ENCODE measurements around the gene PHC2.

Gene PHC2

DNA sequence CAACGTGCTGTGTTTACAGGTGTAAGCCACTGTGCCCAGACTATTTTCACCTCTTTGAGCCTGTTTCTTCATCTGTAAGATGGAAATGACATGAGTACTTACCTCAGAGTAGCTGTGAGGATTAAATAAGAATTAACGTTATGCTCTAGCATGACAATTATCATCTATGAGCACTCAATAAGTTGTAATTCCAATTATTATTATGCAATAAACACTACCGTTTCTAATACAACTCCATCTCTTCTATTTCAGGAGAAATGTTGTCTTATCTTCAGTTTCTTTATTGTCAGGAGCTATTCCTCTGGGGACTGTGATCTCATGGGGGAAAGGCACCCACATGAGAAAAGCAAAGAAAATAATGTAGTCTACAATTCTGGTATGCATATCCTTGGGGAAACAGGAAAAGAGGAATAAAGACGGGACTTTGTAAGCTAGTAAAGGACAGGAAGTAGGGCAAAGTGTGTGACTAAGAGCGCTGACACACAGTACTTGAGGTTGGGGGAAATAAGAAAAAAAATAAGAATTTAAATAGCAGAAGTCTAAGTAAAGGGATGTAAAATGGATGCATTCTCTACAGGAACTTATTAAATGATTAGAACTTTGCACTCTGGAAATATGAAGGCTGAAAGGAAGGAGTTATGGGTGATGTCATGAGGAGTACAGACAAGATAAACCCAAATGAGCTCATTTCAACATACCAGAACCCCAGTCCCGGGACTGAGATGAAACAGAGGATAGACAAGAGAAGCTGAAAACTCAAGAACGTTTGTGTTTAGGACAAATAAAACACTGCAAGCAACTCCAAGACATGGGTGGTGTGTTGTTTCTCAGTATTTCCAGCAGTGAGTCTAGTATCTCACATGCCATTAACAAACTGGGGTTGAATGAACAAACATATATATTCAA is 9.8 kb downstream of the PHC2 start:
- no peak for DNase-seq (ENCODE audit: low spot score)

DNA sequence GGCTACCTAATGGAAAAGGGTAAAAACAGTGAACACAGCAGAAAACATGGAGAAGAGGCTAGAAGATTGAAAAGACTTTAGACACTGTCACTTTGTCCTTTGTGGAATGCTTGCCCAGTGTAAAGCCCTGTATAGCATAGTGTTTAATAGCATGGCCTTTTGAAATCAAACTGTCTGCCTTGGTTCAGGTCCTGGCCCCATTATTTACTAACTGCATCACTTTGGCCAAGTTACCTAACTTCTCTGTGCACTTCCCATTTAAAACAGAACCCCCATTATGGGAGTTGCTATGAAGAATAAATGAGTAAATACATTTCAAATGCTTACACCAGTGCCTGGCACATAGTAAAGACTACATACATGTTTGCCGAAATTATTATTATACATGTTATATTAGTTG is 12.1 kb downstream of the PHC2 start:
- no peak for DNase-seq (ENCODE audit: low spot score)

DNA sequence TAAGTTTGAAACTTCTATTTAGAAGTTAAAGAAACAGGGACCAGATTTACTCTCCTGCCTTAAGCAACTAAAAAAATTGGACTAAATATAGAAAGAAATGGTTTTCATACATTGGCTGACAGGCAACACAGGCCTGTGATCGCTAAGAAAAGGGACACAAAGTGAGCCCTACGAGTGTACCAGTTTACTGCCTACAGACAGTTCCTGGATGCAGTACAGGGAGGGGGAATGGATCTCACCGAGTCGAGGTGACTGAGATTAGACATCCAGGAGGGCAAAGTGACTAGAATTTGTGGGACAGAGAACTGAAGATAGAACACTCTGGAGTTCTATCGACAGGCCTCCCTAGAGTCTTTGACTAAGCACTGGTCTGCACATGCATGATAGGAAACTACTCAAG is 16.0 kb downstream of the PHC2 start:
- no peak for DNase-seq (ENCODE audit: low spot score)

DNA sequence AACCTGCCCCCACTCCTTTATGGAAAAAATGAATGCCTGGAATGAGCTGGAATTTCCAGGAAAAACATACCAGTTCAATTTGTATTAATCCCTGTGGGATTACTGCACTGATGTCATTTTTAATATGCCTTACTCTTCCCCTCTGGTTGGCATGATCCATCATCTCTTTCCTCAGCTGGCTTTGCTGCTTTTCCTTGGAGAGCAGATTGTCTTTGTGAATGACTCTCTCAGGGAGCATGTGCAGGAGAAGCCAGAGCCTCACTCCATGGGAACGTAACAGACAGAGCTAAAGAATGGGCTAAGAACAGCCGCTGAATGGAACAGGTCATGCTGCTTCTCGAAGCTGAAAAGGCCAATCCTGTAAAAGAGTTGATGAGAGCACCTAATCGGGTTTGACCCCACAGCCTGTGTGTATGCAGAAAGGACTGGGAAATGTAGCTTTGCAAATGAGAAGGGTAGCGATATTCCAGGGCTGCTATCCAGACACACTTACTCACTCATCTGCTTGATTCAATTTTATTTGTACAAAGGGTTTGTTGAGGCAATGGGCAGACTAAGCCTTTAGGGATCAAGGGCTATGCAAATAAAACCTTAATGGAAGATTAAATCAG is 20.7 kb downstream of the PHC2 start:
- no peak for DNase-seq (ENCODE audit: low spot score)

DNA sequence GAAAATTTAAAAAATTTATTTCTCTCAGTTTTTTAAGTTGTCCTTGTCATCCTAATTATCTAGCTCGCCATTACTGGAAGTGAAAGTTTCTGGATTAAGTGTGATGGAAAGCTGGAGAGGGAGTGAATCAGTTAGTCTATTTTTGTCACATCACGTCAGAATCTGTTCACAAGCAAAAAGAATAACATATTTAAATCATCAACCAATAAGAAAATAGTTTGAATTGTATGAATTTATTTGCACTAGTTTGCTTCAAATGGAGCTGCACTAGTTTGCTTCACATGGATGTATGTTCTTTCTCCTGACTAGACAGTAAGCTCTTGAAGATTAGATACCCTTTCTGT is 22.8 kb downstream of the PHC2 start:
- no peak for DNase-seq (ENCODE audit: low spot score)

DNA sequence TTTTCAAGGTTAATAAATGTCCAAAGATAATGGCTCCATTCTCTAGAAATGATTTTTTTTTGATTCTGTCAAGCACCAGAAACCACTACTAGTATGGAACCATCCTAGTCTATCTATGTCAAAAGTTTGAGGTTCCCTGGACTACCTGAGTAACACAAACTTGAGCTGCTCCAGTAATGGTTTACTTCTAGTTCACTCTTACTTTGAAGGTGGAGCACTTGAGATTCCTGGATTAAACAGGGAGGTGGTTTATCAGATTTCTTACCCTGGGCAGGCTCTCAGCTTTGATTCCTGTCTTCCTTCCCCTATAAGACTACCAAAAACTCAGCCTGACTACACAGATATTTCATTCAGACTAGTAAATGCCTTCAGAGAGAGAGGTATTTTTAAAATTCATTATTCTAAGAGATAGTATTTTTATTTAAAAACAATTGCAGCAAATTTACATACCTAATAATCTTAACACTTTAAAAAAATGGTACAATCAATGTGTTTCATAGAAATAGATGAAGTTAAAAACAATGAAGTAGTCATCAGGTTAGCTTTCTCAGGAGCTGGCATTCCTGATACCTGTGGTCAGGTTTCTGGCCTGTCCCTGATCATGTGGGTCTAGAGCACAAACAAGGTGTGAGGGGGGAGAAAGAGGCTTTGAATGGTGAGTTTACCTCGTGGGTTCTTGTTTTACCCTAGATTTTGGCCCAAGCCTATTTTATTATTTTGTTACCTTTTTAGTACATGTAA is 23.4 kb downstream of the PHC2 start:
- no peak for DNase-seq (ENCODE audit: low spot score)

DNA sequence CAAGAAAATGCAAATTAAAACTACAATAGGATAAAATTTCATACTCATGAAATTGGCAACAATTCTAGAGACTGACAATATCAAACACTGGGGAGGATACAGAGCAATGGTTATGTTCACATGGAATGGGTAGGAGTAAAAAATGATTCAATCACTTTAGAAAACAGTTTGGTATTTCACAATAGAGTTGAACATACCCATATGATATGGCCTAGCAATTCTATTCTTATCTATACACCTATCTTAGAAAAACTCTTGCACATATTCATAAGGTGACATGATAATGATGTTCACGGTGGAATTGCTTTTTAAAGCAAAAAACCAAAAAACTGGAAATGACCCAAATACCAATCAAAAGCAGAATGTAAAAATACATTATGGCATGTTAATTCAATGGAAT is 28.7 kb downstream of the PHC2 start:
- no peak for DNase-seq (ENCODE audit: low spot score)

DNA sequence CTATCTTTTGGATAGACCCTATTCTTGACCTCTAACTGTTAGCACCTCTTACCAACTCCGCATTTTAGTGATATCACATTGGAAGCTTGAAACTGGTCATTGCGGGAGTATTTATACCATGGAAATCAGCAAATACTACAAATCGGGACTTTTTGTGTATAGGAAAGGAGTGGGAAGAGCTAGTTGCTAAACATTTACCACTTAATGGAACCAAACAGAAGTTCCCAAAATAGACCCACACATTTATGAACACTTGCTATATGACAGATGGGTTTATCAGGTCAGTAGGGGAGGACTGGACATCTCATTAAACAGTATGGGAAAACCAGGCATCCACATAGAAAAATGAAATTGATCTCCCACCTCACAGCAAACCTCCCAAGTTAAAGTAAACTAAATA is 29.4 kb downstream of the PHC2 start:
- no peak for DNase-seq (ENCODE audit: low spot score)

DNA sequence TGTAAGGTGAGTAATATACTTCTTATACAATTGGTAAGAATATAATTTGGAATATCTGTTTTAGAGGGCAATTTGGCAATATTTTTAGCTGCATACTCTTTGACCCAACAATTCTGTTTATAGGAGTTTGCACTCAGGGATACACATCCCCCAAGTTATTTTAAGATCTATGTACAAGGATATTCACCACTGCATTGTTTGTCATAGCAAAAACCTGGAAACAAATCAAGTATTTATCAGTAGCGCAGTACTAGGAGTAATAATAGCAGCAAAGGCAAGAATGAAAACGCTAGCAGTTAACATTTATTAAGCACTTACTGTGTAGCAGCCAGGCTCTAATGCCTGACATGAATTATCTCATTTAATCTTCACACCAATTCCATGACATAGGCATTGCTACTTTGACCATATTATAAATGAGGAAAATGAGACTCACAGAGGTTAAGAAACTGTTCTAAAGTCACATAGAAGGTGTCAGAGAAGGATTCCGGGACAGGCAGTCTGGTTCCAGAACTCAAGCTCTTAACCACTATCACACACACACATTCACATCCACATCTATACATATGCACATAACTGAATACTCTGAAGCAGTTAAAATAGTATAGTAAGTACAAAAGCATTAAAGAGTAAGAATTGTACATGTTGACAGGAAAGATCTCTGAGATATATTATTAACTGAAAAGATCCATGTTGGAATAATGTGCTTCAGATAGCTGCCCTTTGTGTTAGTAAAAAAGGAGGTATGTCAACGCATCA is 30.6 kb downstream of the PHC2 start:
- no peak for DNase-seq (ENCODE audit: low spot score)

DNA sequence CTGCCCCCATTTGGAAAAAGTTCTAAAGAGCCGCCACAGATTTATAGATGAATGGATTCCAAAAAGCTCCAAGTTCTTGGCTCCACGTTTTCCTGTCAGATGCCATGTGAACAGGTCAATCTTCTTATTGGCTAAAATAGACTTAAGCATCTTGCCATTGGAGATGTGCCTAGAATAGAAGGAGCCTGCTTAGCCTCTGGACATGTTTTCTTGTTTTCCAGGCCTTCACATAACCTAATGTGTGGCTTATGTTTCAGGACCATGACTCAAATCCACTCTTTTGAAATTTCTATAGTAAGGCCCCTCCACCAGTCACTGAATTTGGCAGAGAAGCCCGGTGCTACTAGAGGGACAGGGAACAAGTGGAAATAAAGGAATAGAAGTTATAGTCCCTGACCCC is 31.5 kb downstream of the PHC2 start:
- DNase-seq (ENCODE audit: low spot score), result no peak

DNA sequence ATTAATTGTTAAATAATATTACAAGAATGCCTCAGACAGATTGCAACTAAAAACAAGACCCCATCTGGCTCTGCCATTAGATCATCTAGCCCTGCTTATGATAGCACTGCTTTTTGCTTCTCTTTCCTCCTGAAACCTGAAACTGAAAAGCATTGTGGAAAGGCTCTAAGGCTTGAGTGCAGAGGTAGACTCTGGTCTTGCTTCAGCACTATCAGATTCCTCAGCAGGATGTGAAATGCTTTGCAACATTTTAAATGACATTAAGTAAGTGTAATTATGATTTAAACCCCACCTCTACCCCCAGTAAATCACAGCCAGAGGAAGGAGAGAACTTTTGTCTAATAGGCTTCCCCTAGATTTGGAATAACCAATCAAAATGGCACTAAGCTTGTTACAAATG is 32.9 kb downstream of the PHC2 start:
- DNase-seq (ENCODE audit: low spot score), result no peak

DNA sequence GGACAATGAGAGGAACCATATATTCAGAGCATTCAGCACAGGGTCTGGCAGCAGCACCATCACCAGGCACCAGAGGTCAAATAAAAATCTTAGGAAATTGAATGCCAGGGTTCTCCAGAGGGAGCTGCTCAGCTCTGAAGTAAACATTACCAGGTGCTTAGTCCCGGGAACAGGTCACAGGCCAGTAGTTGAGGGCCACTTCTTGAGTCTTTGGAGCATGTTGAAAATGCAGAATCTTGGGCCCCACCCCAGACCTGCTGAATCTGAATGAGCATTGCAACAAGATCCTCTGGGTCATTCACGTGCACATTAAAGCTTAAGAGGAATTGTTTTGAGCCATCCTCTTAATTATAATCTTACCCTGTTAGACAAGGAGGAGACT is 33.8 kb downstream of the PHC2 start:
- no peak for DNase-seq (ENCODE audit: low spot score)

DNA sequence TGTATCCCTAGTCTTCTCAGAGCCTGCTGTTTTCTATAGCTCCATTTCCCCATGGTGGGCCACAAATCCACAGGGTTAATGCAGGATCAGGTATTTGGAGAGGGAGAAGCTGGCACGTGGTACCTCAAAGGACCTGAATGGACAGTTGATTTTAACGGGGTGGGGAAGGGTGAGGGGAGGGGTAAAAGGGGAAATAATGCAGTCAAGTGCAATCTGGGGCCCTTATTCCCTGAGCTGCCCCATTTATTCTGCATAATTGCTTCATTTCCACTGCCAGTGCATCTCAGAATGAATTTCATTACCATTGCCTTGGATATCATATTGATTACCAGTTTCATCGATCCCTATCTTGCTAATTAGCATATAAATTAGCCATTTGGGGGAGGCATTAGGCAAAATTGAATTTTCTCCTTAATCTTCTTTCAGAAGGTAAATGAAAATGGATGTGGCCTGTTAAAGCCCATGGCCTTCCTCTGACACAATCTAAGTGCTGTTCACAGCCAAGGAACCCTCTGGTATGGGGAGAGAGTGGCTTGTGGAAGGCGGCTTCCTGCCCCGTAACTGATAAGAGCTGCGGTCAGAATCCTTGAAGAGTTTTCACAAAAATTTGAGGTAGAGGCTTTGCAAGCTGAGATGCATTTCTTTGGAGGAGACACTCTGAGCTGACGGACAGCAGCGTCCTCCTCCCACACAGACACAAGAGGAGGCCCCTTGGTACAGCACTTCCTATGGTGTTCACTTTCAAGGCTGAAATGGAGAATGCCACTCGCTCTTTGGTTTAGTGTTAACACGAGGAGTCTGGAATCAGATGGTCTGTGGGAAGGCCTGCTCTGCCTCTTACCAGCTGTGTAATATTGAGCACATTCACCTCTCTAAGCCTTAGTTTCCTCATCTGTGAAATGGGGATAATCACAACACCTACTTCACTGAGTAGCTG is 34.4 kb downstream of the PHC2 start:
- DNase-seq (ENCODE audit: low spot score), result no peak

DNA sequence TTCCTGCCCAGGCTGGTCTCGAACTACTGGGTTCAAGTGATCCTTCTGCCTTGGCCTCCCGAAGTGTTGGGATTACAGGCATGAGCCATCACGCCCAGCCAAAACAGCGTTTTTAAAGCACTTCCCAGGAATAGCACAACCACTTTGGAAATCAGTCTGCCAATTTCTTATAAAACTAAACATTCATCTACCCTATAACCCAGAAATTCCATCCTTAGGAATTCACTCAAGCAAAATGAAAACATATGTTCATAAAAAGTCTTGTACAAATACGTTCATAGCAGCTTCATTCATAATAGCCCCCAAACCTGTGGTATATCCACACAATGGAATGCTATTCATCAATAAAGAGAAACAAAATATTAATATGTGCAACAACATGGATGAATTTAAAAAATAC is 36.1 kb downstream of the PHC2 start:
- no peak for DNase-seq (ENCODE audit: low spot score)

DNA sequence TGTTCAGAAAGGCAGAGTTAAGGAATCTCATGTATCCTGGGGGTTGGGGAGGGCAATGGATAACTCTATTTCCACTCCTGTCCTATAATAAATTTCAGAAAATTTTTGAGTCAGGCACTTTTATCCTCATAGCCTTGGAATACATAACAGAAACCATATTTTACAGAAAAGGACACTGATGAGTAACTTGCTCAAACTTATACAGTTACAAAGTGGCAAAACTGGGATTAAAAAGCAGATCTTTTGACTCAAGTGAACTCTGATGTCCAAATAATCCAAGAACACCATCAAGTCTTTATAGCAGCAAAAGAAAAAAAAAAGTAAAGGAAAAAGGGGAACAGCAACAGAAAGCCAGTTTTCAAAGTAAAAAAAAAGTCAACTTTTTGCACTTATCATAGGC is 36.9 kb downstream of the PHC2 start:
- DNase-seq (ENCODE audit: low spot score), result no peak

DNA sequence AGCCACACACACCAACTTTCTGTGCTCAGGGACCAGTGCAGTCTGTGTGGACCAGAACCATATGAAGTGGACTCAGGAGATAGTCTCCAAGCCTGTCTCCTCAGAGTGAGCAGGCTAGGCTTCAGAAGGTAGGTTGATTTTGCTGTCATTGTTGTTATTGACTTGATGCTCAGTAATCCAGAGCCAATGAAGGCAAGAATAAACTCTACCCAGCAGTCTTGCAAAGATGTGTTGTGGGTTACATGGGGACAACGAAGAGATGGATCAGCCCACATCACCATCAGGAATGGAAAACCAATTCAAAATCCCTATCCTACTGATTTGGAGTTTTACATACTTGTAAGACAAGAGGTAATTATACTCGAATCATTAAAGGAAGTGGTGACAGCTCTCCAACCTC is 37.4 kb downstream of the PHC2 start:
- no peak for DNase-seq (ENCODE audit: low spot score)

DNA sequence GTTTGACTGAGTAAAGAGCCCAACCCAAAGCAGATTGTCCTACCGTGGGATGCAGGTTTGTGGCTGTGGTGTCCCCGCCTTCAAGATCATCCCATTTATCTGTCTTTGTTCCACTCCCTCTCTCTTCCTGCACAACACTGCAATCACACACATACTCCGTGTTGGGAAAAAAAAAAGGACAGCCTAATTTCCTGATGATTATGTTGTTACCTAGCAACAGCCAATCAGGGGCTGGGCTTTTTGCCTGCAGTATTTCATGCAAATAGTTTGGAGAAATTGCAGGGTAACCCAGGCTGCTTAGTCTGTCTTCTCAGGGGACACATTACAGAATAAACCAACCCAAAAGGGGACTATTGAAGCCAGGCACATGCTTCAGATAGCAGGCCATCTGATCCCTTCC is 38.3 kb downstream of the PHC2 start:
- DNase-seq (ENCODE audit: low spot score), result no peak

DNA sequence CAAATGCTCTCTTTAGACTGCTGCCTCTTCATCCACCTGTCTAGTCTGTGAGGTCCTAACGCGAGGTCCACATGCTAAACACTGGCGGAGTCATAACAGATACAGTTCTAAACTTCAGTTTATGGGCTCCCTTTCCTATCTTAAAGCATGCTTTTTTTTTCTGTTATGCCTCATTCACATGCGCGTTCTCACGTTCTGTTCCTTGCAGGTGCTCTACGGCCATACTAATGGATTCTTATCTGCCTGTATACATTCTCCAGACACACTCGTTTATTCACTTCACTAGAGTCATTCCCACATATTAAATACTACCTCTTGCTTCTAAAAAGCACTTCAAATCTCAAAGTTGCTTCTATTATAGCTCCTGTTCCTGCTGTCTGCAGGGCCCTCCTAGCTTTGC is 38.7 kb downstream of the PHC2 start:
- no peak for DNase-seq (ENCODE audit: low spot score)

DNA sequence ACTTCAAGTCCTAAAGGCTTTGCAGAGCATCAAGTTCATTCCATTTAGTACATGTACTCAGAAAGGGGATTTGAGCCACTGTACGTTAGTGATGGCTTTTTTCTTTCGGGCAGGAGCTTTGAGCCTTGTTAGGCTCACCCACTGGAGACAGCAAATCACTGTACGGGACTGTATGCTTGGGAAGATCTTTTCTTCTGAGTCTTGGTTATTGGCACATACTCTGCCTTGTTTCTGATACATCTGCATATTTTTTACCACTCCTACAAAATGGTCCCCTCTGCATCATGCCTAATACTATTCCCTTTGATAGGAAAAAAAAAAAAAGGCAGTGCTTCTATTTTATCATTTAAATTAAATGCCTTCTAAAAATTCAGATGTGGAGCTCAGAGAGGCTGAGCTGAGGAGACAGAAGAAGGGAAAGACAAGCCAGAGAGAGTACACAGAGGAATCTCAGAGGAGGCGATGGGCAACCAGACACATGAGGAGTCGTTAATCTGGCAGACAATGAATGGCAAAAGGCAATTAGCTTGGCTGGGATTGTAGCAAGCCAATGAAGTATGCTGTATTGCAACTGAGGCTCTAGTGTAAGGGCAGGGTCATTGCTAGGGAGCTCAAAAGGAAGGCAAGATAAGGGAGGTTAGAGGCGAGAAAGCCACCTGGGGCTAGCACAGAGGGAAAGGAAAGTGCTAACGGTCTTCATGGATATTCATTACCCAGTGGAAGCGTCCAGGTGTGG is 39.4 kb downstream of the PHC2 start:
- DNase-seq (ENCODE audit: low spot score), result no peak

DNA sequence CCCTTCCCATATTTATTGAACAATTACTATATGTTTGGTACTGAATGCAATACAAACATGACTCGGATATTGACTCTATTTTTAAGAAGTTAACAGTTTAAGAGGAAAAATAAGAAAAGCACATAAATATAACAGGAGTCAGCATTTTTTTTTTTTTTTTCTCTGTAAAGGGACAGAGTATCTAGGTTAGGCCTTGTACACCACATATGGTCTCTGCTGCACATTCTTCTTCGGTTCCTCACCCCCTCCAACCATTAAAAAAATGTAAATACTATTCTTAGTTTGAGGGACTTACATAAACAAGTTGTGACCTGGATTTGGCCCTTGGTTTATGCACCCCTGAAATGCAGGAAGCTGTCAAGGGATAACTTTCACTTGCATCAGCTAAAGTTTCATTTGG is 40.4 kb downstream of the PHC2 start:
- no peak for DNase-seq (ENCODE audit: low spot score)
